ENCODE measurements around the gene FNDC1. TPM values are rescaled to one million over a fixed set of nuclear protein-coding genes. Genes with fewer than 3 reads are reported as not detected.

Gene FNDC1
- total RNA-seq: not detected in 2 replicates

GRCh38 chr6:159169193-159169555, at the start of gene FNDC1:
Gene FNDC1 (plus strand): TSS chr6:159169400. CDS start chr6:159169597, 197 bp downstream.

Other genes with a start within 250 kb of the FNDC1 start
- gene RSPH3, start 169.2 kb upstream of the FNDC1 start, total RNA-seq: 1.5 and 3.2 TPM in 2 replicates
- gene TAGAP, start 124.4 kb upstream of the FNDC1 start, total RNA-seq: not detected in 2 replicates

All from endothelial cell of coronary artery (primary cell).